ENCODE measurements around the gene DCTN3. TPM values are rescaled to one million over a fixed set of nuclear protein-coding genes. Genes with fewer than 3 reads are reported as not detected.
A peak's percentile ranks its signal among the peaks of the same experiment; 100 is the strongest.

DCTN3 gene
- total and polyA plus RNA-seq, 2 donors (not counting 1 experiment from before 2014, with no cell fraction given), result 106 to 157 TPM

DNA sequence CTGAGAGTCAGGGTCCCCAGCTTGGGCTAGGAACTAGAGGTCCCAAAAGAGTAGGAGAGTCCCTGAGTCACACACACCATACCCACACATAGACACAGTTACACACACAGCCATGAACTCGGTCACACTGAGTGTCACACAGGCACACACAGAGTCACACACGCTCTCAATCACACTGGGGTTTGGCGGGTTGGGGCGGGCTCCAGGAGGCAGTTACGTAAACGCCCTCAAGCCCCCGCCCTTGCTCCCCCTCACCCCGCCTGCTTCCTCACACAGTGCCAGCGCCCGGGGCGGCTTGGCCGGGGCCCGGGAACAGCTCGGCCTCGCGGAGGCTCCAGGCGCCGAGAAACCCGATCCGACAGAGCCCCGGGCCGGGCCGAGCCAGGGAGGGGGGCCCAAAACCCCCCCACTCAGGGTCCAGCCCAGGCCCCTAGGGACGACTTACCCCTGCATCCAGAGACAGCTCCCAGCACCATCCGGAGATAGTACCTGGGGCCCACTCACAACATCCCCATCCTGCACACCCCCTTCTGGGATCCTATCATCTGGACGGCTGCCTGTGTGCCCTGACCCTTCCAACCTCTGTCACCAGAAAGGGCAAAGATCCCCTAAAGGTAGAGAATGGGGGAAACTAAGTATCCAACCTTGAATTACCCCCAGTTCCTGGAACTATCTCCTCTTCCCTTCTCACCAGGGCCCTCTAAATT lies 27.2 kb downstream of the DCTN3 start:
- H3K4me3 ChIP-seq (replicated peaks in 1 of 4; ENCODE audit: control extremely low read depth in 1 of 4, insufficient read depth in 1 of 4, low read depth in 3 of 4, low read length in 4 of 4), result no peak overlapping the region
- H3K36me3 ChIP-seq (ENCODE audit: control insufficient read depth, insufficient read depth, low read length), result no peaks in the 10 kb centered on the region
- no peak overlapping the region for H2AFZ ChIP-seq (ENCODE audit: low read length)
- H3K4me1 ChIP-seq (ENCODE audit: control insufficient read depth, extremely low read depth, insufficient read depth, low read length), result no peaks in the 10 kb centered on the region
- H3K9ac ChIP-seq (ENCODE audit: insufficient read depth, low read length), result no peak overlapping the region
- H4K20me1 ChIP-seq (ENCODE audit: control insufficient read depth, extremely low read depth, insufficient read depth, low read length), result no peaks in the 10 kb centered on the region
- TF ChIP-seq, protein P1, sequence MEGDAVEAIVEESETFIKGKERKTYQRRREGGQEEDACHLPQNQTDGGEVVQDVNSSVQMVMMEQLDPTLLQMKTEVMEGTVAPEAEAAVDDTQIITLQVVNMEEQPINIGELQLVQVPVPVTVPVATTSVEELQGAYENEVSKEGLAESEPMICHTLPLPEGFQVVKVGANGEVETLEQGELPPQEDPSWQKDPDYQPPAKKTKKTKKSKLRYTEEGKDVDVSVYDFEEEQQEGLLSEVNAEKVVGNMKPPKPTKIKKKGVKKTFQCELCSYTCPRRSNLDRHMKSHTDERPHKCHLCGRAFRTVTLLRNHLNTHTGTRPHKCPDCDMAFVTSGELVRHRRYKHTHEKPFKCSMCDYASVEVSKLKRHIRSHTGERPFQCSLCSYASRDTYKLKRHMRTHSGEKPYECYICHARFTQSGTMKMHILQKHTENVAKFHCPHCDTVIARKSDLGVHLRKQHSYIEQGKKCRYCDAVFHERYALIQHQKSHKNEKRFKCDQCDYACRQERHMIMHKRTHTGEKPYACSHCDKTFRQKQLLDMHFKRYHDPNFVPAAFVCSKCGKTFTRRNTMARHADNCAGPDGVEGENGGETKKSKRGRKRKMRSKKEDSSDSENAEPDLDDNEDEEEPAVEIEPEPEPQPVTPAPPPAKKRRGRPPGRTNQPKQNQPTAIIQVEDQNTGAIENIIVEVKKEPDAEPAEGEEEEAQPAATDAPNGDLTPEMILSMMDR (conservative IDR thresholded peaks at IDR 0.05 in 1 of 2, IDR thresholded peaks at IDR 0.05 in 1 of 2; ENCODE audit: low read depth in 1 of 2, low read length in 2 of 2), result no peak
- peak; percentile 4 for TF ChIP-seq EZH2 (IDR thresholded peaks at IDR 0.05; ENCODE audit: low read length, missing control alignments)
- no peaks in the 10 kb centered on the region for H3K79me2 ChIP-seq (ENCODE audit: control insufficient read depth, insufficient read depth, low read length)
- no peak overlapping the region for H3K4me2 ChIP-seq (ENCODE audit: extremely low read depth, insufficient read depth, low read length)
- peaks cover 52% of the 10 kb centered on the region for H3K27me3 ChIP-seq (ENCODE audit: control insufficient read depth, insufficient read depth, low read length)
- H3K27ac ChIP-seq (ENCODE audit: insufficient read depth, low read length), result no peak overlapping the region
- H3K9me3 ChIP-seq (ENCODE audit: control insufficient read depth, insufficient read depth, low read depth, low read length), result no peaks in the 10 kb centered on the region
- DNase-seq (ENCODE audit: low read depth in 2 of 2), result no peak

DNA sequence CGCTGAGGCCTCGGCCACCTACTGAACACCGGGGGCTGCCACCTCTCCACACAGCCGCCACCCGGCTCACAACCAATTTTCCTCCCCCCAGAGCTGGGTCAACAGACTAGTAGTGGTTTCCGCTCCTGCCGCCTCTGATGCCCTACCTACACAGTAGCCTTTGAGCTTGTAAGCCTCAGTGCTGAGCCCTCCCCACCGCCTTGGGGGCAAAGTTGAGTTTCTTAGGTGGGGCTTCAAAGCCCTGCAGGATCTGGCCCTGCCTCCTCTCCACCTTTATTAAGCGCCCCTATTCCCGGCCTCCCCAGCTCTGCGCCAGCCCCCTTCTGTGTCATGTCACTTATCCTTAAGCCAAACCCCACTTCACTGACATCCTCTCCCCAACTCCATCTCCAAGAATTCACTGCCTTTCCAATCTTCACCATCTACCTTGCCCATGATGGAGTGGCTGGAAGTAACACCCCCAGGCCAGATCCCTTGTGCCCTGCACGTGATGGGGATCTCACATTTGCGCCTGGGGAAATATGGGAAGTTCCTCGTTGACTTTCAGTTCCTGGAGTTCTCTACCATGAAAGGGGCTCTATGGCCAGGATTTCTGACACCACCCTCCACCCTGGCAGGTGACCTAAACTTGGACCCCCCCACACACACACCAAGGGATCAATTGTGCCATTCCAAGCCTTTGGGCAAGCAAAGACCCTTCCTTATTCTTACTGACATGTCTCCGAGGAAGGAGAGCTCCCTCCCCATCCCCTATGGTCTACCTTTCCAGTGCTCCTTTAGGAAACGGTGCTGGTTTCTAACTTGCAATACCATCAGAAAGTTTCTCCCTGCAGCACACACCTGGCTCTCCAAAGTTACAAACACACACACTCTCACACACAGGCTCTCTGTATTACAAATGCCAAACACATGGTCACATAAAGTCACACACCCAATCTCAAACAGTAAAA lies 28.1 kb downstream of the DCTN3 start:
- no peak overlapping the region for H3K4me2 ChIP-seq (ENCODE audit: extremely low read depth, insufficient read depth, low read length)
- H4K20me1 ChIP-seq (ENCODE audit: control insufficient read depth, extremely low read depth, insufficient read depth, low read length), result no peaks in the 10 kb centered on the region
- no peak overlapping the region for H3K27ac ChIP-seq (ENCODE audit: insufficient read depth, low read length)
- no peaks in the 10 kb centered on the region for H3K4me1 ChIP-seq (ENCODE audit: control insufficient read depth, extremely low read depth, insufficient read depth, low read length)
- H3K9me3 ChIP-seq (ENCODE audit: control insufficient read depth, insufficient read depth, low read depth, low read length), result no peaks in the 10 kb centered on the region
- H3K27me3 ChIP-seq (ENCODE audit: control insufficient read depth, insufficient read depth, low read length), result peaks cover 60% of the 10 kb centered on the region
- no peak overlapping the region for H3K9ac ChIP-seq (ENCODE audit: insufficient read depth, low read length)
- no peak for DNase-seq (ENCODE audit: low read depth in 2 of 2)
- H3K4me3 ChIP-seq (replicated peaks in 1 of 4; ENCODE audit: control extremely low read depth in 1 of 4, insufficient read depth in 1 of 4, low read depth in 3 of 4, low read length in 4 of 4), result no peak overlapping the region
- H3K79me2 ChIP-seq (ENCODE audit: control insufficient read depth, insufficient read depth, low read length), result no peaks in the 10 kb centered on the region
- TF ChIP-seq, protein P1 (conservative IDR thresholded peaks at IDR 0.05 in 1 of 2, IDR thresholded peaks at IDR 0.05 in 1 of 2; ENCODE audit: low read depth in 1 of 2, low read length in 2 of 2), result no peak
- no peak for TF ChIP-seq EZH2 (IDR thresholded peaks at IDR 0.05; ENCODE audit: low read length, missing control alignments)
- no peaks in the 10 kb centered on the region for H3K36me3 ChIP-seq (ENCODE audit: control insufficient read depth, insufficient read depth, low read length)
- H2AFZ ChIP-seq (ENCODE audit: low read length), result no peak overlapping the region

DNA sequence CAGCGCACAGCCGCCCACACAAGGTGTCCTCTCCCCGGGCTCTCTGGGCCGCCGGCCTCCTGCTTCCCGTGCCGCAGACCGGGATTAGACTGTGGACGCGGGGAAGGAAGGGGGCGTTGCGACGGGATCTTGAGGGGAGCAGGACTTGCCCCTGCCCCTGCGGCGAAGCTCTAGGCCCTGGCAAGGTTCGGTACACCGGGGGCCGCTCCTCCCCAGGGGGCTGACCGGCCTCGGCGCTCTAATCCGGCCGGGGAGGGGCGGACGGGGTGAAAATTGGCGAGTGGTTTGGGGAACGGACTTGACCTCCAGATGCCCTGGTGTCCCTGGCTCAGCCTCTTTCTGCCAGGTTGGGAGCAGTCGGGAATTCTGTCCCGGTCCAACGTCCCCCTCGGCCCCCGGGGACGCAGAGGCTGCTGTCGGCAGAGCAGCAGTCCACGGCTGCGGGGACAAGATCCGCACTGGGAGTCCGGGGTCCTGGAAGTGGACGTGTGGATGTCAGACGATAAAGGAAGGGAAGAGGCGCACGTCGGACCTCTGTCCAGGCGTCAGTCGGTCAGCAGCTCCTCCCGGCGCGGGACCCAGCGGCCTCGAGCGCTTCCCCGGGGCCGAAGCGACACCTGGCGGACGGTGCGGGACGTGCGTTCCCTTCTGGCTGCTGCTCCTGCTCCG lies 28.9 kb downstream of the DCTN3 start:
- H3K27ac ChIP-seq (ENCODE audit: insufficient read depth, low read length), result no peak overlapping the region
- TF ChIP-seq, protein P1 (conservative IDR thresholded peaks at IDR 0.05 in 1 of 2, IDR thresholded peaks at IDR 0.05 in 1 of 2; ENCODE audit: low read depth in 1 of 2, low read length in 2 of 2), result peak; percentile 74 to 80
- TF ChIP-seq EZH2 (IDR thresholded peaks at IDR 0.05; ENCODE audit: low read length, missing control alignments), result peak; percentile 97
- no peak overlapping the region for H3K4me3 ChIP-seq (replicated peaks in 1 of 4; ENCODE audit: control extremely low read depth in 1 of 4, insufficient read depth in 1 of 4, low read depth in 3 of 4, low read length in 4 of 4)
- no peak overlapping the region for H2AFZ ChIP-seq (ENCODE audit: low read length)
- peaks cover 68% of the 10 kb centered on the region for H3K27me3 ChIP-seq (ENCODE audit: control insufficient read depth, insufficient read depth, low read length)
- H3K9ac ChIP-seq (ENCODE audit: insufficient read depth, low read length), result no peak overlapping the region
- no peaks in the 10 kb centered on the region for H3K79me2 ChIP-seq (ENCODE audit: control insufficient read depth, insufficient read depth, low read length)
- no peaks in the 10 kb centered on the region for H3K4me1 ChIP-seq (ENCODE audit: control insufficient read depth, extremely low read depth, insufficient read depth, low read length)
- no peaks in the 10 kb centered on the region for H3K36me3 ChIP-seq (ENCODE audit: control insufficient read depth, insufficient read depth, low read length)
- DNase-seq (ENCODE audit: low read depth in 2 of 2), result peak; percentile 58 to 71
- no peaks in the 10 kb centered on the region for H3K9me3 ChIP-seq (ENCODE audit: control insufficient read depth, insufficient read depth, low read depth, low read length)
- H3K4me2 ChIP-seq (ENCODE audit: extremely low read depth, insufficient read depth, low read length), result no peak overlapping the region
- H4K20me1 ChIP-seq (ENCODE audit: control insufficient read depth, extremely low read depth, insufficient read depth, low read length), result no peaks in the 10 kb centered on the region

All from fibroblast of lung (primary cell).